Body of pancreas (tissue), 4 donors: ENCODE data around the gene DRC3. TPM values are rescaled to one million over a fixed set of nuclear protein-coding genes. Genes with fewer than 3 reads are reported as not detected.
"Not testable (repeated sequence)": the region's sequence is repeated elsewhere in the genome, so short reads cannot be mapped to it uniquely, and the experiment has no call there.

Experiments used
- ATAC-seq: fragments of 150-250 bp; one replicate; pipeline ENCODE4 v1.9.1; 2016
- DNase-seq, 4 donors: peaks; one replicate each; pipeline ENCODE4 v3.0.0-alpha.2; 2019
- H3K27ac ChIP-seq, 4 donors: fragments of 200-600 bp; sonication (generic); 1 replicate in 3 of 4; 2 replicates in 1 of 4; pipeline versions ENCODE4 v1.5.1 to v1.6.1; 2016 to 2019; ENCODE audit warnings: mild to moderate bottlenecking in 1 of 4, mixed read lengths in 1 of 4, moderate library complexity in 1 of 4
- H3K27me3 ChIP-seq, 2 donors: fragments of 200-600 bp; sonication (generic); one replicate each; pipeline ENCODE4 v1.6.0; 2016; ENCODE audit warnings: mild to moderate bottlenecking in 1 of 2
- H3K36me3 ChIP-seq, 2 donors: fragments of 200-600 bp; sonication (generic); replicated peaks in 1 of 2; 2 replicates each; pipeline ENCODE4 v1.5.1; 2016; ENCODE audit warnings: low read depth in 2 of 2; ENCODE audit not compliant: insufficient read depth in 1 of 2
- H3K4me1 ChIP-seq: fragments of 200-600 bp; sonication (generic); one replicate; pipeline ENCODE4 v1.6.0; 2016
- H3K4me3 ChIP-seq, 2 donors: fragments of 200-600 bp; sonication (generic); 1 replicate in 1 of 2; 2 replicates in 1 of 2; pipeline ENCODE4 v1.5.1; 2016 to 2019
- H3K9me3 ChIP-seq, 3 donors: fragments of 200-600 bp; sonication (generic); 1 replicate in 2 of 3; 2 replicates in 1 of 3; pipeline ENCODE4 v1.5.1; 2016
- CTCF ChIP-seq, 7 experiments: fragments of 450-650 bp in 4 of 7; fragments of 200-600 bp in 3 of 7; sonication (generic) in 3 of 7; IDR thresholded peaks; one replicate each; pipeline ENCODE4 v1.5.1; 2016 to 2019; ENCODE audit warnings: antibody characterized with exemption in 7 of 7
- POLR2A ChIP-seq, 3 donors: fragments of 450-650 bp; IDR thresholded peaks; one replicate each; pipeline ENCODE4 v1.6.1; 2016; ENCODE audit warnings: antibody characterized with exemption in 3 of 3, mild to moderate bottlenecking in 2 of 3
- WGBS, 2 donors: methylation state at CpG; one replicate each; pipeline ENCODE4 v1.1.5; 2017; 5-methylcytosine and 5-hydroxymethylcytosine counted together
- intact Hi-C: fragments of 100-400 bp; cut with DNase I; formaldehyde crosslinking; loops from one replicate; pipeline ENCODE4 v1.15.1; 2023
- total RNA-seq, 2 donors: library from RNA; depleted of rRNA; stranded (reverse); fragments of >200 nt; gene quantifications; one replicate each; pipeline ENCODE4 v1.1.0, GENCODE V29; 2016

Gene DRC3
- total RNA-seq, 2 donors from 2014 or later, result 2.9 to 6.9 TPM

GRCh38 chr17:17993366-17993765 is 20.7 kb downstream of the DRC3 start:
- Histone ChIP-seq H3K9me3 (no peaks in the 10 kb centered on the region), H3K4me3 (no peak overlapping the region), H3K36me3 (no peaks in the 10 kb centered on the region), H3K27me3 (no peaks in the 10 kb centered on the region), H3K4me1 (no peaks in the 10 kb centered on the region), H3K27ac (no peak overlapping the region)
- TF ChIP-seq POLR2A (IDR thresholded peaks at IDR 0.05) (no peak), CTCF (IDR thresholded peaks at IDR 0.05) (no peak)
- ATAC-seq (no peak), DNase-seq (no peak)
- WGBS, 2 donors, result 65 to 67% methylated on average over 2 of the region's 2 CpGs
- intact Hi-C loops, result no loop called here

- H3K27ac ChIP-seq, result no peak overlapping the region
Measured at GRCh38 chr17:17993852-17994251, 21.2 kb downstream of the DRC3 start.

GRCh38 chr17:17994271-17995069 is 21.8 kb downstream of the DRC3 start:
- ATAC-seq (no peak), DNase-seq (peak in 1 of 4 donors; percentile 38)
- TF ChIP-seq POLR2A (IDR thresholded peaks at IDR 0.05) (no peak), CTCF (IDR thresholded peaks at IDR 0.05) (peak in 2 of 7 experiments; percentile 11 to 13)
- Histone ChIP-seq H3K4me3 (no peak overlapping the region), H3K27me3 (no peaks in the 10 kb centered on the region), H3K36me3 (no peaks in the 10 kb centered on the region), H3K27ac (no peak overlapping the region), H3K4me1 (no peaks in the 10 kb centered on the region), H3K9me3 (no peaks in the 10 kb centered on the region)
- intact Hi-C loops, result no loop called here
- 60 to 97% methylated on average over 6 to 18 of the region's 18 CpGs for WGBS, 2 donors

More at GRCh38 chr17:17993852-17994251, 21.2 kb downstream of the DRC3 start:
- Histone ChIP-seq H3K9me3 (no peaks in the 10 kb centered on the region), H3K36me3 (no peaks in the 10 kb centered on the region), H3K4me1 (no peaks in the 10 kb centered on the region), H3K4me3 (no peak overlapping the region), H3K27me3 (no peaks in the 10 kb centered on the region)
- no peak for ATAC-seq
- DNase-seq, result no peak
- no peak for TF ChIP-seq CTCF (IDR thresholded peaks at IDR 0.05)
- no peak for TF ChIP-seq POLR2A (IDR thresholded peaks at IDR 0.05)
- WGBS, 2 donors, result 91 to 93% methylated on average over 7 to 12 of the region's 12 CpGs
- intact Hi-C loops, result no loop called here

- H3K27ac ChIP-seq, H3K27me3 ChIP-seq, intact Hi-C loops, DNase-seq, H3K4me1 ChIP-seq, H3K9me3 ChIP-seq, H3K4me3 ChIP-seq, H3K36me3 ChIP-seq, ATAC-seq: not testable (repeated sequence)
- WGBS, 2 donors, result 90 to 94% methylated on average over 8 of the region's 8 CpGs
Measured at GRCh38 chr17:17995887-17996286, 23.2 kb downstream of the DRC3 start.

- no peak for TF ChIP-seq CTCF (IDR thresholded peaks at IDR 0.05)
- no peak for TF ChIP-seq POLR2A (IDR thresholded peaks at IDR 0.05)
- no peaks in the 10 kb centered on the region for H3K4me1 ChIP-seq
- no peaks in the 10 kb centered on the region for H3K27me3 ChIP-seq
- no peak for ATAC-seq
- no peak overlapping the region for H3K4me3 ChIP-seq
- no peak overlapping the region for H3K27ac ChIP-seq
- no peaks in the 10 kb centered on the region for H3K9me3 ChIP-seq
- intact Hi-C loops, result no loop called here
- DNase-seq, result no peak
- WGBS, 2 donors, result 86 to 90% methylated on average over 3 to 8 of the region's 8 CpGs
- no peaks in the 10 kb centered on the region for H3K36me3 ChIP-seq
Measured at GRCh38 chr17:17998934-17999333, 26.3 kb downstream of the DRC3 start.
